ENCODE measurements around the gene ST3GAL5.
"Not testable (repeated sequence)": the region's sequence is repeated elsewhere in the genome, so short reads cannot be mapped to it uniquely, and the experiment has no call there.

ST3GAL5 gene

DNA sequence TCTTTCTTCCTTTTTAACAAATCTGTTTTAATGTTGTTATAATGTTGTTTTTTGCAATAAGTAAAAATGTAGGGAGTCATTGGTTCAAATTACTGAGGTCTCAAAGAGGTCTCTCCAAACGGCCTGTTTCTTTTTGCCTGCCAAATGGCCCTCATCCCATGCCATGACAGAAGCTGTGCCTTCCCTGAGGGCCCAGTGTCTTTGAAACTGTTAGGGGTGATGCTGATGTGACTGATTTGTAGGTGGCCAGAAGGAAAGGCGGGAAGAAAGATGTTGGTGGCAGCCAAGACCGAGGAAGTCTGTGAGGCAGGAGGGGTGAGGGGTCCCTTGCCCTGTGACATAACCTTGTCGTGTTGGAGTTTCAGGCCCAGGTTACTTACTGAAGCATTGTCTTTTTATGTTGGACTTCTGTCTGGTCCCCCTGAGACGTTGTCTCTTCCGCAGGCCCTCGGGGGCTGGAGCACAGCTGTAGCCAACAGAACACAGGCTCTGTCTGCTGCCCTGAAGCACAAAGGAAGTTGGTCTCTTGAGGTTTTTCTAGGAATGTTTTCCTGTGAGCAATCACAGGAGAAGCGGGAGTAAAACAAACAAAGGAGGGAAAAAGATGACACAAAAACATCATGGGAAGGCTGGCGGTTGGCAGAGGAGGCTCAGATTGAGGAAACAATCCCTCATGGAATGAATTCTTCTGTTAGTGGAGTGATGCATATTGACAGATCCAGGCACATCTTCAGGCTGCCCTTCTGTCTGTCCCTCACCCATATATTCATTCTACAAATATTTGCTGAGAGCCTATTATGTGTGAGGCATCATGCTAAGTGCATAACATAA, 4.9 kb upstream of the ST3GAL5 start:
- DNase-seq = no peak

DNA sequence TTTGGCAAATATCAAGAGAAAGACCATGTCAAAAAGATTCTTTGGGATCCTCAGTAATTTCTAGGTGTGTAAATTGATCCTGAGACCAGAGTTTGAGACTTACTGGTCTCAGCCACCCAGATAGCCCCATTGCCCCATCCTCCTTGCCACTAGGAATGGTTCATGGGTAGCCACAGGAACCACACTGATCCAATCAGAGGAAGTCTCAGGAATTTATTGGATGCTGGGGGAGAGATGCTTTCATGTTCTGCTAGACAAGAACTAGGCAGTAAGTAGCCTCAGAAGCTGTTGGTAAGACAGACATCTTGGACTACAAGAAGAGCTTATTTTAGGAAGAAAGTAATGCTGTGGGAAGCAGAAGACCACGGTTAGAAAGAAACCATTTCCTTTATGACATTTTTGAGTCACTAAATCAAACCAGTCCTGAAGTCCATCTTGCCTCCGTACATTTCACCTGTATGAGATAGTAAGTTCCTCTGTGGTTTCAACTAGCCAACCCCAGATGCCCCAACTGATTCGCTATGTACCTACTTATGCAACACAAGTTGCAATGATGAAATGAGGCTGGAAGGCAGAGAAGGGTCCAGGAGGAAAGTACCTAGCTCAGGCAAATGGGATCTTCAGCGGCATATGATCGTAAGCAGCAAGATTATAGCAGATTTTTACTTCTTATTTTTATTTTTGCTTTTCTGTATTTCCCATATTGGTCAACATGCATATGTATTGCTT, 3.6 kb upstream of the ST3GAL5 start:
- DNase-seq = no peak

DNA sequence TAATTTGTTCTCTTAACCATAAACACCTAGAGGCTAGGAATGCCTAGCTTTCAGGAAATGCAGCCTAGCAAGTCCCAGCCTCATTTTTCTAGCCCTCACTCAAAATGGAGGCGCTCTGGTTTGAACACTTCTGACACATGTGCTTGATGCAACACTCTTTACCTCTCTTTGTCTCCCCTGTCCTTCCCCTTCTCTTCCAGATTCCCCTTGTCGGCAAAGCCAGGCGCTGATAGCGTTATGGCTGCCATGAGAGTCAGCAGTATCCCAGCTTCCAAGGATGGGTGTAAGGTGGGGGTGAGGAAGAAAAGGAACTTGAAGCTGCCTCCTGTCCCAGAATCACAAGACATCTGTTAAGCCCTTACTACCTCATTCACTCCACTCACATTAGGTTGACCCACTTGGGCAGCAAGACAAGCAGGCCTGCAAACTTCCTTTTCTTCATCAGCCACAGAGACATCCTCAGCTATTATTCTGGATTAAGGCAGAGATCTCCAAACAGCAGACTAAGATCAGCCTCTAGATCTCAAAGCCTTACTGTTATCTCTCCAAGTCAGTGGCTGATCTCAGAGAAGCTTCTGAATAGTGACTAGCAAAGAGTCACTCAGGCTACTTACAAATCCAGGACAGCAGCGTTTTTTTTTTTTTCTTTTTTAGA, 1.9 kb upstream of the ST3GAL5 start:
- DNase-seq = no peak

DNA sequence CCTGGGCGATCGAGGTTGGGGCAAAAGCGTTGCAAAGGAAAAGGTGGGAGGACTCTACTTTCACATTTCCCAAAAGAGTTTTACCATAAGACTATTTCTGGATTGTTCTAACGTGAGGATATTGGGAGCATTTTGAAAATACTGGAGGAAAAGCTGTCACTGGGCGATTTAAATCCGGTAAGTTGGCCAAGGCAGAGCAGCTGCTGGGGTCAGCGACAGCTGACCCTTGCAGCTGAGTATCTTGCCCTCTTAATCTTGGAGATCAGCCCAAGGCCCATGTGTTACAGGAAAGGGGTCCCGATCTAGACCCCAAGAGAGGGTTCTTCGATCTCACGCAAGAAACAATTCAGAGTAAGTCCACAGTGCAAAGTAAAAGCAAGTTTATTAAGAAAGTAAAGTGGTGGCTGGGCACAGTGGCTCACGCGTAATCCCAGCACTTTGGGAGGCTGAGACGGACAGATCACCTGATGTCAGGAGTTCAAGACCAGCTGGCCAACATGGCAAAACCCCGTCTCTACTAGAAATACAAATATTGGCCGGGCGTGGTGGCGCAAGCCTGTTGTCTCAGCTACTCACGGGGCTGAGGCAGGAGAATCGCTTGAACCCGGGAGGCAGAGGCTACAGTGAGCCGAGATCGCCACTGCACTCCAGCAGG, 964 bp upstream of the ST3GAL5 start:
- no peak for DNase-seq

DNA sequence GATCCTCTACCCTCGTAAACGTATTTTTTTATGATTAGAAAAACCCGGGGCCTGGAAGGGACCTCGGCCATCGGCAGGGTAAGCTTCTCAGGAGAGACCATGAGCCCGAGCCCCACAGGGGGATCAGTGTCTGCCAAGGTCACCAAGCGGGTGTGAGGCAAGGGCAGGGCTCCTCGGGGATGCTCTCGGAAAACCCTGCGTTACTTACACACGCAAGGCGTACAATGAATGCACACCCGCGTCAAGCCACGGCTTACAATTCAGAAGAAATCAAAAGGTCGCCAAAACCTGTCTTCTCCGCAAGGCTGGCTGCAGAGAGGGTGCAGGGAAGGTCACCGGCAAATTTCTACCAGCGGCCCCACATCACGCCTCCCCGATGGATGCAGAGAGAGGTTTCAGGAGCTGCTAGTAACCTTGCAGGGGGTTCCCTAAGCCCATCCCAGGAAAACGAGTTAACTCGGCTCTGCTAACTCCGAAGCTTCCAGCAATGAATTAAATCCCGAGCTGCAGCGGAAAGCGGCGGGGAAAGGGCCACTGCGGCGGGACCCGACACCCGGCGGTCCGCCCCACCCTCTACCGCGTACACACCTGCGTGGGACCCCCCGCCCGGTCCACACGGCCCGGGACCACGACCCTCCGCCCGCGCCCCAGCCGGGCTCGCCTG, 638 bp downstream of the ST3GAL5 start:
- peak; percentile 53 for DNase-seq

DNA sequence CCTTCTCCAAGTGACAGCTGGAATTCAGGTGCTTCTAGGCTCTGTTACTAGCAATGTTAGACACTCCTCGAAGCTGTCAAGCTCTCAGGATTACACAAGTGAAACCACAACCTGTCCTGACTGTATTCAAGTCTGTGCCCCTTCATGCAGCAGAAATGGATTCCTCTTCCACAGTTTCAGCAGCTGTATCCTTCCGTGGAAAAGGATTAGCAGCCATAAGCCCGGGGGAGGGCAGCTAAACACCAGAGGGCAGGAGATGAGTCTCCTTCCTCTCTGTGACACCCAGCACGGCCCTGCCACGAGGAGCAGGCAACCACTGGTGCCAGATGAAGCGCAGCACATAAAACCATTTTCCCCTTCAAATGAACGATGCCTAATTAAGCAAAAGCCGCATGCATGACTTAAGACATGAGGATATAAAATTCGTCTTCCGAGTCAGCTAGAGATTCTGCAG, 1.2 kb downstream of the ST3GAL5 start:
- peak; percentile 68 for DNase-seq

DNA sequence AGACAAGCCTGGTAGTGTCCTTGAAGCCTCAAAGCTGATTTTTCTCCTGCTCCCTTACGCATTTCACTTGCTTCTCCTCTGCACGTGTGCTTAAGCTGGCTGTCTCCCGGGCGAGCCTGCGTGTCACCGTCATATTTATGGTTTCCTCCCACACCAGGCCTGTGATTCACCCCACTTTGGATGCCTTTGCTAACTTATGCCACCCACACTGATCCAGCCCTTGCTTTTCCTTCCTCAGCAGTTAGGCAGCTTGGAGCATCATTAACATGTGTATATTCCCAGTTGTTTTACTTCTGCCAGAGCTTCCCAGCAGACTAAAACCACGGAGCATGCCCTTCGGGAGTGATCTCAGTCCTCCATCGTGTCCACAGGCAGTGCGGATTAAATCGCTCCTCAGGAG, 2.2 kb downstream of the ST3GAL5 start:
- peak; percentile 78 for DNase-seq

DNA sequence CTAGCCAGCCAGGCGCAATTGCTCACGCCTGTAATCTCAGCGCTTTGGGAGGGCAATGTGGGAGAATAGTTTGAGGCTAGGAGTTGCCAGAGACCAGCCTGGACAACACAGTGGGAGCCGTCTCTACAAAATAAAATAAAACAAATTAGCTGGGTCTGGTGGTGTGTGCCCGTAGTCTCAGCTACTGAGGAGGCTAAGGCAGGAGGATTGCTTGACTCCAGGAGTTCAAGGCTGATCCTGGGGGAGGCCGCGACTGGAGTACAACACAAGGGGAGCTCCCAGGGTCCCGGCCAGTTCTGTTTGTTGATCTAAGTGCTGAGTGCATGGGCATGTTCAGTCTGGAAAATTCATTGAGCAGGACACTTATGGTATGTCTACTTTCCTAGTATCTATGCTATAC, 2.6 kb downstream of the ST3GAL5 start:
- DNase-seq = no peak

DNA sequence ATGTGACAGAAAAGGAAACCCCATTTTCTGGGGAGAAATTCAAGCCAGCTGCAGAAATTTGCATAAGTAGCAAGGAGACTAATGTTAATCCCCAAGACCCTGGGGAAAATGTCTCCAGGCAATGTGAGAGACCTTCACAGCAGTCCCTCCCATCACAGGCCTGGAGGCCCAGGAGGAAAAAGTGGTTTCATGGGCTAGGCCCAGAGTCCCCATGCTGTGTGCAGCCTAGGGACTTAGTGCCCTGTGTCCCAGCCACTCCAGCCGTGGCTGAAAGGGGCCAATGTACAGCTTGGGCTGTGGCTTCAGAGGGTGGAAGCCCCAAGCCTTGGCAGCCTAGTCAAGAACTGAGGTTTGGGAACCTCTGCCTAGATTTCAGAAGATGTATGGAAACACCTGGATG, 7.0 kb downstream of the ST3GAL5 start:
- not testable (repeated sequence) for DNase-seq

DNA sequence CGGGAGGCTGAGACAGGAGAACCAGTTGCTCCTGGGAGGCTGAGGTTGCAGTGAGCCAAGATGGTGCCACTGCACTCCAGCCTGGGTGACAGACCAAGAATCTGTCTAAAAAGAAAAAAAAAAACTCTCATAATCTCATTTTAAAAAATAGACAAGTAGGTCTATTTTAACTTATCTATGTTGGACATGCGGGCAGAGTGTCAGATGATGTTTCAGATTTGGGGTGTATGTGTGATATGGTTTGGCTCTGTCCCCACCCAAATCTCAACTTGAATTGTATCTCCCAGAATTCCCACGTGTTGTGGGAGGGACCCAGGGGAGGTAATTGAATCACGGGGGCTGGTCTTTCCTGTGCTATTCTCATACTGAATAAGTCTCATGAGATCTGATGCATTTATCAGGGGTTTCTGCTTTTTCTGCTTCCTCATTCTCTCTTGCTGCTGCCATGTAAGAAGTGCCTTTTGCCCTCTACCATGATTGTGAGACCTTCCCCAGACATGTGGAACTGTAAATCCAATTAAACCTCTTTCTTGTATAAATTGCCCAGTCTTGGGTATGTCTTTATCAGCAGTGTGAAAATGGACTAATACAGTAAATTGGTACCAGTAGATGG, 8.0 kb downstream of the ST3GAL5 start:
- DNase-seq = not testable (repeated sequence)

DNA sequence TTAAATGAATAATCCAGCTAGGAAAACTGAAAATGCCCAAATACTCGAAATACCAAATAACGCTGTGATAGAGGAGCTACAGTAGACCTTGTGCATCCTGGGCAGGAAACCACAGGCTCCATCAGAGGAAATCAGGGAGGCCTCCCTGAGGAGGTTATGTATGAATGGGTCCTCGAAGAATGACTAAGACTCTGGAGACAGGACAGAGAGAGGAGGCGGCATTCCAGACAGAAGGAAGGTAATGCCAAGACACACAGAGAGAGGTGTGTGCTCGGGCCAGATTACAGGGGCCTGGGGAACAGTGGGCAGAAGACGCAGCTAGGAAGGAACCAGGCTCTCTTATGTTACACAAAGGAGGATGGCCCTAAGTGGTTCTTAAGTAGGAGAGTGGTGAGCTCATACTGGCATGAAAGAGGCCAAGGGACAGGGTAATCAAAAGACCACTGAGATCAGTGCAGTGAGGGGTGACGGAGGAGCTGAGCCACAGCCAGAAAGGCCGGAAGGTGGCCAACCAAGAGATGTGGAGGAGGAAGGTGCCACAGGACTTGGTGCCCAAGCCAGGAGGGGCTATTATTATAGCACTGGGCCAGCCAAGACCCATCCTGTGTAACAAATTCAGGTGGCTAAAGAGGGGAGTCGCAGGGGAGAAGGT, 9.9 kb downstream of the ST3GAL5 start:
- no peak for DNase-seq

DNA sequence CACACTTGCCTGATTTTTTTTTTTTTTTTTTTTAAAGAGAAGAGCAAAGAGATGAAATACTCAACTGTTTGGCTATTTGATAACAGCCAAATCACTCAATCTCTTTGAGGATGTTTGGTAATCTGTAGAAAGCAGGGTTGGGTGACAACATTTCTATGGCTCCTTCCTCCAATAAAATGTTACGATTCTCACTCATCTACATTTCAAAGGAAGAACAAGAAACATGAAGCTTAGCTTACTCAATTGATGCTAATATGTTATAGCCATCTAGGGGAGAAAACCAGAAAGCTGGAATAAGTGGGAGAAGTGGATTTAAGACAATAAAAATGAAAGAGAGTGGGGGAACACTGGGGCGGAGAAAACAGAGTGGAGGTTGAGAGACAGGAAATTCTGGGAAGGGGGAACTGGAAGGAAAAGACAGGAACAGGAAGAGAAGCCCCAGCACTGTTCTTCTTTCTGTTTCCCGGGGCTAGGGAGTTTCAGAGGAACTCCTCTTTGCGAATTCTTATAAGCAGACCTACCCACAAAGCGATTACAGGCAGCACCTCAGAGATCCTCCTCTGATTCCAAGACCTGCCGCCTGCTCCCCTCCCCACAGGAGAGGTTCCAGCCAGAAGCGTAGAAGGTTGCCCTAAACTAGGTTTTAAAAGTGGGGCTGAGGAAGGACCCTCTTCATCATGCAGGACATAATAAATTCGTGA, 13.3 kb downstream of the ST3GAL5 start:
- DNase-seq = no peak

DNA sequence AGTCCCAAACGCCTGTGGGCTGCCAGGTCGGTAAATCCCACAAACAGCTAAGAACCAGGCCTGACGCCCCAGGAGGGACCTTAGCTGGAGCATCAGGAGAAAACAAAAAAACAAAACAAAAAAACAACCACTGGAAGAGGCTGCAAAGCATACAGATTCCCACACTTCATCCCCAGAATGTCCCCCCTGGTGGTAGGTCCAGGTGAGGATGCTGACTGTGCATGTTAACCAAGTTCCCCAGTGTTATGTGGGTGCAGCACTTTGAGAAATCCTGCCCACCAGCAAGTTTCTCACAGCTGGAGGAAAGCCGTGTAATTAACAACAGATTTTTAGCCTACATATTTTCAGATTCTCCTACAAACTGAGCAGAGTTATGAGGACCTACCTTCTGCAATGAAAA, 15.1 kb downstream of the ST3GAL5 start:
- no peak for DNase-seq

DNA sequence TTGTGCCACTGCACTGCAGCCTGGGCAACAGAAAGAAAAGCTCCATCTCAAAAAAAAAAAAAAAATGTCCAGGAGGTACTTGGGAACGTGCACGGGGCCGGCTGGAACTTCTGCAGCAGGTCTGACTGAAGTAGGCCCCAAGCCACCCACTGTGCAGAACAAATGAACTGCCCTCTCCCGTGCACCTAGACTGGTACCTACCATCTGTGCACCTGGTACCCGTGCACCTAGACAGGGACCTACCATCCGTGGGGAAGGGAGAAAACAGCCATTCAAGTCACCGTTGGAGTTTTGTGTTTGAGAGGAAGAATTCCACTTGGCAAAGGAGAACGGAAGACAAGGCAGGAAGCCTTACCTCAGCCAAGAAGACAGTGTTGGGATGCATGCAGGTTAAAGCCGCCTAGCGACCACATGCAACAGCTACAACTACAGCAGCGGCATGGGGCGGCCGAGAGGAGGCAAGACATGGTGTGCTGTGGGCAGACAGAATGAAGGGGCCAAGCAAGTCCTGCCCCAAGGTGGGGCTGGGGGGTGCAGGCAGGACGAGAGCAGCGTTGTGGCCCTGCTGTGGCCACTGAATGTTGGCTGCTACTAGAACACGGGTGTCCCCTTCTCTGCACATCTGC, 16.1 kb downstream of the ST3GAL5 start:
- no peak for DNase-seq

DNA sequence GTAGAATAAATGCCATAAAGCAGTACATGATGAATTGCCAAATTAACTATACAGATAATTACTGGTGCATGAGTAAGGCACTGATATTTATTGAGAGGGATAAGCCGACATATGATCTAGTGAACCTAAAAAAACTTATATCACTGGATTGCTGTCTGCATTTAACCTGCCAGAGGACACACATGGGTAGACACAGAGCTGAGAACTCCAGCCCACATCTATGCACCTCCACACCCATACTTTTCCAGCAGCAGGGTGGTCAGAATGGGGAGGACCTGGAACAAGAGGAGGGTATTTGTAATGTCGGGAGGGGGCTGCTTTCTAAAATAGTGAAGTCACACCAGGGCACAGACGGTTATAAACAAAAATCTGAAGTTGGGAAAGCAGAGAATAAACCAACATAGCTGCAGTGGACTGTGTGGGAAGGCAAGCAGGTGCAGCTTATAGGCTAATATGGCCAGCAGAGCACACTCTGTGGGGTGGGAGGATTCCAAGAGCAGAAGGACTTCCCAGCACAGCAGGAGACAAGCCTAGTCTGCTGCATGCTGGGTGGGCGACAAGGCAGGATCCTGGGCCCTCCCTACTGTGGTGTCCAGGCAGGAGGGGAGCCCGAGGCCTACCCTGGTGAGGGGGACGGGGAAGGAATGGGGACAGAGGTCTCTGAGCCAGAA, 17.2 kb downstream of the ST3GAL5 start:
- DNase-seq = no peak

DNA sequence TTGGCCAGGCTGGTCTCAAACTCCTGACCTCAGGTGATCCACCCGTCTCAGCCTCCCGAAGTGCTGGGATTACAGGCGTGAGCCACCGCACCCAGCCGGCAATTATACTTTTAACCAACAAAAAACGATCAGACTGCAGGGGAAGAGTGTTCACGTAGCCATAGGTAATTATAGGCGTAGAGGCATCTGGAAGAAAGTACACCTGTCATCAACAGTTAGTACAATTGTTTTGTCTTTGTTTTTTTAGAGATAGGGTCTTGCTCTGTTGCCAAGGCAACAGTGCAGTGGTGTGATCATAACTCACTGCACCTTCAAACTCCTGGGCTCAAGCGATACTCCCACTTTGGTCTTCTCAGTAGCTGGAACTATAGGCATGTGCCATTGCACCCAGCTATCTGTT, 20.0 kb downstream of the ST3GAL5 start:
- DNase-seq = no peak

DNA sequence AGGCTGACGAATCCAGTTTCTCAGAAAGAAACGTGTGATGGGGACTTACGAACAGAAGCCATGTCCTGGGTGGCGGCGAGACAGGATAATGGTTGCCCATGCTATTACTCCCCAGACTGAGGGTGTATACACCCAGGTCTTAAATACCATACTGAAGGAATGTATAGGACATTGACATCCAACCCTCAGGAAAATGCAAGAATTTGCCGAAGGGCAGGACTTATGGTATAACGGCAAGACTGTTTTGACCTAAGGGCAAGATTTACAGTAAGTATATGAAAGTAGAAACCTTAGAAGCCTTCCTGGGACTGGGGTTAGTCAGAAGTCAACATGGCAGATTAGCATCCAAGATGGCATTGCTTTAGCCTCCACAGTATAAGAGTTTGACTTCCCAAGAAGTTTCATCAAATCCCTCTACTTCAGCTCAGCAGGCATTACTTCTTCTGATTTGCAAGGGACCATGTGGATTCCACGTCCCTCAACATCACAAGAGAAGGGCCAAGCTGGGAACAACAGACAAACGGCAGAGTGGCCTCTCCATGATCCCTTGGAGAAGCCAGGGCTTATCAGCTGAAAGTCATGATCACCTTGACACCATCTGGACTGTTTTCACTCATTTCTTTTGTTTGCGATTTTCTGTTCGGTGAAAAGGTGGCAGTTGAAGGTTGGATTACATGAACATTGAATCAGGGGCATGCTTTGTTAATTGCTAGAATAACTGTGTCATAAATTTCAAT, 21.1 kb downstream of the ST3GAL5 start:
- no peak for DNase-seq

DNA sequence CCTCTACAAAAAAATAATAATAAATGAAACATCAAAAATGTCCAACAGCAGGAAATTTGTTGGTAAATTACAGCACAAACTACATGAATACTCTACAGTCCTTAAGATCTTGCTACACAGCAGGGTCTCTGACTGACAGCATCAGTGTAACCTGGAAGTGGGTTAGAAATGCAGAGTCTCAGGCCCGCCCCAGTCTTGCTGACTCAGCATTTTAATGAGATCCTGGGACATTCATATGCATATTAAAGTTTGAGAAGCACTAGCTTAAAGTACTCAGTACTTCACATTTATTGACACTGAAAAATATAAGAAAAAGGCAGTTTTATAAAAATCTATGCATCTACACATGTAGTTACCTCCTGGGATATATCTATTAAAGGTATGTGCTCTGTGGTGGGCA, 21.7 kb downstream of the ST3GAL5 start:
- DNase-seq = no peak

DNA sequence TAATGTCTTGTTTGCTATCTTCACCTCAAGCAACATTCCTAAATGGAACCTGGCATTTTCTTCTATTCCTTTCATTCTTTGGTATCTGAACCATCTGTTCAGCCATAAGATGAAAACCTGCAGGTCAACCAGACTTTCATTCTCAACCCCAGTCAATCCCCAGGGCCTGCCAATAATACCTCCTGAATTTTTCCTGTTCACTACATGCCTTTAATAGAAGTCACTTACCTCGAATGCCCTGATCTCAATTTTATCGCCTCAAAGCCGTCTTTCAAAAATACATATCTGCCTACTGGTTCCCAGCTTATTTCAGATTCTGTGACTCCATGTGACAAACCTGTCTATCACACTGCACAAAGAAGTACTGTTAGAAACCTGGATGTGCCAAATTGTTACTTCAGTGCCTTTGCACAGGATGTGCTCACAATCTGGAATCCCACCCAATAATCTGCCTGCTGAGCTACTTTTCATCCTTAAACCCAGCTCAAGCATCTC, 22.6 kb downstream of the ST3GAL5 start:
- no peak for DNase-seq

Data from stimulated activated CD4-positive, alpha-beta T cell treated with anti-CD3 and anti-CD28 coated beads, Interleukin-15, amount 100 ng/mL, for 24 hours (primary cell).